Islet of Langerhans (tissue), 1 donor: ENCODE results near the gene KLHL22.
"Not testable (repeated sequence)": the region's sequence is repeated elsewhere in the genome, so short reads cannot be mapped to it uniquely, and the experiment has no call there.

Experiments used
- FAIRE-seq: peaks from one replicate; lab custom pipeline; 2011; peaks lifted over from hg19 to GRCh38; lab: Jason Lieb, UNC

Gene KLHL22

GRCh38 chr22:20469110-20469868, 26.3 kb downstream of the KLHL22 start:
- no peak for FAIRE-seq

- FAIRE-seq = no peak
Observed at GRCh38 chr22:20466659-20467379, 28.8 kb downstream of the KLHL22 start.

- no peak for FAIRE-seq
Observed at GRCh38 chr22:20465759-20466077, 29.9 kb downstream of the KLHL22 start.

- no peak for FAIRE-seq
Observed at GRCh38 chr22:20464912-20465758, 30.5 kb downstream of the KLHL22 start.

GRCh38 chr22:20464096-20464614, 31.4 kb downstream of the KLHL22 start:
- no peak for FAIRE-seq

- FAIRE-seq = no peak
Observed at GRCh38 chr22:20463324-20464095, 32.1 kb downstream of the KLHL22 start.

- no peak for FAIRE-seq
Observed at GRCh38 chr22:20459862-20460261, 35.7 kb downstream of the KLHL22 start.

GRCh38 chr22:20459152-20459542, 36.4 kb downstream of the KLHL22 start:
- FAIRE-seq = no peak

- no peak for FAIRE-seq
Observed at GRCh38 chr22:20458530-20459151, 37.0 kb downstream of the KLHL22 start.

GRCh38 chr22:20457506-20458240, 37.9 kb downstream of the KLHL22 start:
- FAIRE-seq = no peak

GRCh38 chr22:20456722-20457076, 38.9 kb downstream of the KLHL22 start:
- FAIRE-seq = no peak

- FAIRE-seq = no peak
Observed at GRCh38 chr22:20456064-20456721, 39.4 kb downstream of the KLHL22 start.

GRCh38 chr22:20455709-20456063, 39.9 kb downstream of the KLHL22 start:
- FAIRE-seq = no peak

- FAIRE-seq = no peak
Observed at GRCh38 chr22:20453222-20453621, 42.4 kb downstream of the KLHL22 start.

GRCh38 chr22:20451920-20452319, 43.7 kb downstream of the KLHL22 start:
- no peak for FAIRE-seq

- not testable (repeated sequence) for FAIRE-seq
Observed at GRCh38 chr22:20451129-20451778, 44.3 kb downstream of the KLHL22 start.

- no peak for FAIRE-seq
Observed at GRCh38 chr22:20450551-20450906, 45.1 kb downstream of the KLHL22 start.

- no peak for FAIRE-seq
Observed at GRCh38 chr22:20449819-20450550, 45.6 kb downstream of the KLHL22 start.

GRCh38 chr22:20448630-20449029, 47.0 kb downstream of the KLHL22 start:
- FAIRE-seq = no peak
